Aorta (tissue), 5 donors: Measurements from ENCODE around the gene MAN1B1. TPM values are rescaled to one million over a fixed set of nuclear protein-coding genes. Genes with fewer than 3 reads are reported as not detected.

Experiments
- ATAC-seq: fragments of 200-7000 bp; cut with Tn5 transposase; one replicate; pipeline ENCODE4 v1.9.1; 2022; ENCODE audit warnings: moderate library complexity; ENCODE audit not compliant: low FRiP score
- DNase-seq, 2 donors: peaks; one replicate each; pipeline ENCODE4 v3.0.0-alpha.2; 2020
- H3K27ac ChIP-seq, 2 donors: one replicate each; pipeline ENCODE4 v1.5.1; 2013; ENCODE audit warnings: low read length in 2 of 2, mild to moderate bottlenecking in 2 of 2, moderate library complexity in 2 of 2, control low read depth in 1 of 2, inconsistent platforms in 1 of 2, low read depth in 1 of 2
- H3K27me3 ChIP-seq, 2 donors: one replicate each; pipeline ENCODE4 v1.6.1; 2013; ENCODE audit warnings: control low read depth in 1 of 2, low read length in 1 of 2, mild to moderate bottlenecking in 1 of 2, moderate library complexity in 1 of 2; ENCODE audit not compliant: insufficient read depth in 2 of 2, control insufficient read depth in 1 of 2
- H3K36me3 ChIP-seq, 2 donors: one replicate each; pipeline ENCODE4 v1.6.1; 2013; ENCODE audit warnings: control low read depth in 1 of 2, low read length in 1 of 2, mild to moderate bottlenecking in 1 of 2; ENCODE audit not compliant: insufficient read depth in 2 of 2, control insufficient read depth in 1 of 2
- H3K4me1 ChIP-seq, 2 donors: one replicate each; pipeline ENCODE4 v1.6.1; 2013; ENCODE audit warnings: low read length in 2 of 2, control low read depth in 1 of 2, mild to moderate bottlenecking in 1 of 2, moderate library complexity in 1 of 2; ENCODE audit not compliant: insufficient read depth in 2 of 2, control insufficient read depth in 1 of 2
- H3K4me3 ChIP-seq, 2 donors: one replicate each; pipeline ENCODE4 v1.5.1; 2013; ENCODE audit warnings: low read length in 2 of 2, control low read depth in 1 of 2, mild to moderate bottlenecking in 1 of 2
- H3K9me3 ChIP-seq: one replicate; pipeline ENCODE4 v1.6.1; 2013; ENCODE audit warnings: mild to moderate bottlenecking, low read length; ENCODE audit not compliant: control insufficient read depth
- WGBS, 2 donors: extraction: QIAGEN DNeasy Blood & Tissue Kit; methylation state at CpG; one replicate each; pipeline ENCODE4 v1.1.7; 2013; 5-methylcytosine and 5-hydroxymethylcytosine counted together
- intact Hi-C, 2 donors: fragments of 100-400 bp; cut with DNase I; formaldehyde crosslinking; loops; one replicate each; pipeline versions ENCODE4 v1.14.2 to v1.15.0; 2022
- polyA plus RNA-seq, 2 donors: library from polyadenylated mRNA; stranded (reverse); fragments of 200-250 nt; gene quantifications; one replicate each; pipeline ENCODE4 v1.2.3, GENCODE V29; 2013
- total RNA-seq, 2 donors: library from RNA; stranded (reverse); fragmentation: NEBNext Ultra II Directional; extraction: Animal tissue kit (Norgen Biotek cat#: 25700); gene quantifications; one replicate each; pipeline ENCODE4 v1.2.1, GENCODE V29; 2021
- donor health status: healthy with polysubstance abuse.
- donor health status: Bipolar disorder and iron deficiency.
- donor health status: DM: no; HTN: no; CAD: no.
- donor health status: DM: no; HTN: no; CAD: no.
- donor health status: DM: yes; HTN: yes; CAD: no.

Gene MAN1B1
- total and polyA plus RNA-seq, 4 donors = 21.2 to 104 (median 40.3) TPM

DNA sequence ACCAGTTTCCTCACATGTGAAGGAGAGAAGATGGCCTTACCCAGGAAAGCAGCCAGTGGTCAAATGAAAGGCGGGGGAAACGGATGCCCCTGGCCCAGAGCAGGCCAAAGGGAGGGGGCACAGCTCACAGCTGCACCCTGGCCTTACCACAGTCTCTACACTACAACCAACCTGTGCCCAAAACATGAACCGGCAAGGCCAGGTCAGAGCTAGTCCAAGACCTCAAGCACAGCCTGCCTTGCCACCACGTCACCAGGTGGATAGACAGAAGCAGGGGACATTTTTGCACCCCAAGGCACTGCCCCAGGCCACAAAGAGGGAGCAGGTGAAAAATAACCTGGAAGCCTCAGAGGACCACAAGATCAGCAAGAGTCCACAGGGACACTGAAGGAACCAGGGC, 56.7 kb downstream of the MAN1B1 start:
- ATAC-seq (no peak), DNase-seq (no peak)
- intact Hi-C loops = no loop called here
- H3K9me3 ChIP-seq = peaks cover 1% of the 10 kb centered on the region
- H3K27me3 ChIP-seq = no peaks in the 10 kb centered on the region
- H3K27ac ChIP-seq = no peak overlapping the region
- H3K36me3 ChIP-seq = no peaks in the 10 kb centered on the region
- WGBS, 2 donors = 50 to 64% methylated on average over 4 of the region's 4 CpGs
- no peak overlapping the region for H3K4me3 ChIP-seq
- no peaks in the 10 kb centered on the region for H3K4me1 ChIP-seq

DNA sequence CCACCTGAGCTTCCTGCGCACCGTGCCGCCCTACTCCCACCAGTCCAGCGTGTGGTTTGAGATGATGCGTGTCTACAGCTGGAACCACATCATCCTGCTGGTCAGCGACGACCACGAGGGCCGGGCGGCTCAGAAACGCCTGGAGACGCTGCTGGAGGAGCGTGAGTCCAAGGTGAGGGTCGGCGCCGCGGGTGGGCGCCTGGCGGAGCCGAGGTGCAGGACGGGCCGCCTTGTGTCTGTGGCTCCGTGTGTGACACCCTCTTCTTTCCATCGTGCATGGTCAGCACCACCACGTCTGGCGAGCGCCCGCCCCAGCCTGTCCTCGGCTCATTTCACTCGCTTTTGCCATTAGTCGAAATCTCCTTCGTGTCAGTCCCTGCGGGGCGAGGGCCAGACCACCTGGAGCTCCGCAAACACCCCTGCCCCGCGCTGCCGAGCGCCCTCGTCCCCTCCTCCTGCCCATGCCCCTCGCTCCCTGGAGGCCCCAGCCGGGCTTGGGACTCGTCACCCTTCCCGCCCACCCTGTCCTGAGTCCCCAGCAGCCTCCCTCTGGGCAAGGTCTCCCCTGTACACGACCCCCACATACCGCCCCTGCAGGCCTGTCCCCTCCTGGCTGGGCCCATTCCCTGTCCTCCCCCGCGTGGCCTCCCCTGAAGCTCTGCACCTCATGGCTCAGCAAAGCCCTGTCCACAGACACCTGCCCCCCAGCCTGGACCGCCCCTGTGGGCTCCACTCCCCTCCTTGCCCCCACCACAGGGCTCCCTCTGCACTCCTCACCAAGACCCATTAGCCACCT, 59.1 kb downstream of the MAN1B1 start:
- Histone ChIP-seq H3K27ac (no peak overlapping the region), H3K36me3 (no peaks in the 10 kb centered on the region), H3K9me3 (peaks cover 1% of the 10 kb centered on the region), H3K4me1 (no peaks in the 10 kb centered on the region), H3K27me3 (no peaks in the 10 kb centered on the region), H3K4me3 (no peak overlapping the region)
- ATAC-seq (no peak), DNase-seq (peak in 1 of 2 donors; percentile 39)
- WGBS, 2 donors = 51 to 54% methylated on average over 48 to 49 of the region's 49 CpGs
- intact Hi-C loops = no loop called here

DNA sequence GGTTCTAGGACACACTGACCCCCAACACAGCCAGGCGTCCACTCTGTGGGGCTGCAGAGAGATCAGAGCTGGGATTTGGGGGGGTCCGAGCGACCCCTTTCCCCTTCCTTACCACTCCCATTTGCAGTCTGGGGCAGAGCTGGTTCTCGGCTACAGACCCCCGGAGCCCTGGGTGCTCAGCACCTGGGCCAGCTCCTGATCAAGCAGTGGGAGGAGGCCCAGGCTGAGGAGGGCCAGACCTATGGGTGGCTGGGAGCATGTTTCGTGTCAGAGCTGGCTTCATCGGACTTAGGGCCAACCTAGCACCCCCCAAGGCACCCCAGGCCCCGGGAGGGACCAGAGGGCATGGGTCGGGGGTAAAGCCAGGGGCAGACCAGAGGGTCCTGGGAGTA, 59.7 kb downstream of the MAN1B1 start:
- intact Hi-C loops = no loop called here
- WGBS, 2 donors = 48 to 57% methylated on average over 8 to 9 of the region's 9 CpGs
- H3K4me1 ChIP-seq = no peaks in the 10 kb centered on the region
- no peaks in the 10 kb centered on the region for H3K36me3 ChIP-seq
- ATAC-seq (no peak), DNase-seq (no peak)
- H3K9me3 ChIP-seq = peaks cover 1% of the 10 kb centered on the region
- no peaks in the 10 kb centered on the region for H3K27me3 ChIP-seq
- no peak overlapping the region for H3K27ac ChIP-seq
- no peak overlapping the region for H3K4me3 ChIP-seq

DNA sequence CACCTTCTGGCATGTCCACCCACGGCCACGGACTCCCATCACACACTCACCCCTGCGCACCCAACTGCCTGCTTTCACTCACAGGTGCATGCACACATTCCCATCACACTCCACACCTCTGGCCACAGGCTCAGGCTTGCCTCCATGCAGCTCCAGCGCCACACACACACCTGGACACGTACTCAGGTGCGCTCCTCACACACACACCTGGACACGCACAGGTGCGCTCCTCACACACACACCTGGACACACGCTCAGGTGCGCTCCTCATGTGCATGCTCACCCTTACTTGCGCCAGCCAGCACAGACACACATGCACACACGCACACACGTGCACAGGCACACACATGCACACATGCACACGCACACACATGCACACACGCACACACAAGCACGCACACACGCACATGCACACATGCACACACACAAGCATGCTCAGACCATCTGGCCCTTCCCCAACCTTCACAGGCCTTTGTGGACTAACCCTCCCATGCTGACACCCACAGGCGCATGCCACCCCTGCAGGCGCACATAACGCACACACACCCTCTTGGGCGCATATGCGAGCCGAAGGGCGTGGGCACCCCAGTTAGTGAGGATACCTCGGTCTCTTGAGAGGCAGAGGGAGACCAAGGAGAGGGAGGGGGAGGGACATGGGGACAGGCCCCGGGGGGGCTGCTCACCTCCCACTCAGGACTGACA, 60.5 kb downstream of the MAN1B1 start:
- Histone ChIP-seq H3K27me3 (no peaks in the 10 kb centered on the region), H3K4me1 (no peaks in the 10 kb centered on the region), H3K27ac (no peak overlapping the region), H3K36me3 (no peaks in the 10 kb centered on the region), H3K4me3 (no peak overlapping the region), H3K9me3 (peaks cover 1% of the 10 kb centered on the region)
- 85 to 87% methylated on average over 25 to 26 of the region's 26 CpGs for WGBS, 2 donors
- ATAC-seq (no peak), DNase-seq (no peak)
- intact Hi-C loops = no loop called here

DNA sequence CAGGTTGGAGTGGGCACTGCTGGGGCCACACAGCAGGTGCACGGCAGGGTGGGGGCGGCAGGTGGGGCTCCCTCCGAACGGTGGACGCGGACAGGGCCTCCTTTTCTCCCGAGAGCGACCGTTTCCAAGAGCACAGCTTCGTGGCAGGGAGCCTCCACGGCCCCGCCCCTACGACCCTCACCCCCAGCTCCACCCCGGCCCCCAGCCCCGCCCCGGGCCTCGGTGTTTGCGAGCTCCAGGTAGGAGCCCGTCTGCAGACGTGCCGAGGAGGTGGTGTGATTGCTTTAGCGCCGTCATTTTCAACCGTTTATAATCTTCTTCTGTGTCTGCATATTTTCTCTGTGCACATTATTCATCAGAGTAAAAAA, 61.0 kb downstream of the MAN1B1 start:
- intact Hi-C loops = no loop called here
- 16 to 29% methylated on average over 13 to 24 of the region's 24 CpGs for WGBS, 2 donors

DNA sequence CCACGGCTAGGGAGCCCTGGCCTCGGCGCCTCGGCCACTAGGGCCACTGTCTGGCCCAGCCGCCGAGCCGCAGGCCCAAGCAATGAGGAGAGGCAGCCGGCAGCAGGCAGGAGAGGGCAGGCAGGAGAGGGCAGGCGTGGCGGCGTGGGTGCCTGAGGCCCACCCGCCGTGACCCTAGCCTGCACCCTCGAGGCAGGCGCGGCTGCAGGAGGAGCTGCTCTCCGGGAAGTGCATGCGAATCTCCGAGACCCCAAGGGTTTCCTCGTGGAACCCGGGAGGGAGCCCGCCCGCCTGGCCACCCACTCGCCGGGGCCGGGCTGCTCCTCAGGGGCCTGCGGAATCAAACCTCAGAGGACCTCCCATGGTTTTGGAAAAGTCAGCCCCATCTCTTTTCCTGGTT, 61.5 kb downstream of the MAN1B1 start:
- no peaks in the 10 kb centered on the region for H3K4me1 ChIP-seq
- DNase-seq = no peak
- no peak for ATAC-seq
- WGBS, 2 donors = 67 to 75% methylated on average over 27 of the region's 27 CpGs
- H3K36me3 ChIP-seq = no peaks in the 10 kb centered on the region
- H3K4me3 ChIP-seq = no peak overlapping the region
- H3K27ac ChIP-seq = no peak overlapping the region
- H3K9me3 ChIP-seq = peaks cover 1% of the 10 kb centered on the region
- intact Hi-C loops = no loop called here
- H3K27me3 ChIP-seq = no peaks in the 10 kb centered on the region

More for the DNA sequence above, 61.0 kb downstream of the MAN1B1 start:
- no peaks in the 10 kb centered on the region for H3K27me3 ChIP-seq
- no peaks in the 10 kb centered on the region for H3K4me1 ChIP-seq
- no peak overlapping the region for H3K4me3 ChIP-seq
- H3K27ac ChIP-seq = no peak overlapping the region
- no peak for ATAC-seq
- peaks cover 1% of the 10 kb centered on the region for H3K9me3 ChIP-seq
- DNase-seq = no peak
- no peaks in the 10 kb centered on the region for H3K36me3 ChIP-seq

DNA sequence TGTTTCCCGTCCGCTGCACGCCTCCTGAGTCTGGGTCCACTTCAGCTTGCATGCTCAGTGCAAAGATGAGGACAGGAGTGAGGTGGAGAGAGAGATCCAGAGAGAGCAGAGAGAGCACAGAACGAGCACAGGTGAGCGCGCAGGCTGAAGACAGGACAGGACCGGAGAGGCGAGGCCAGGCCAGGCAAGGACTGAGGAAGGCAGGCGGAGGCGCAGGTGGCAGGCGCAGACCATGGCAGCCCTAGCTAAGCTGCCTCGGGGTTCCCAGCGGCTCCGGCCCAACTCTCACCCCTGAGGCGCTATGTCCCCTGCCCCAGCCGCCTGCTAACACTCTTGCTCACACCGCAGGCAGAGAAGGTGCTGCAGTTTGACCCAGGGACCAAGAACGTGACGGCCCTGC, 61.9 kb downstream of the MAN1B1 start:
- 81 to 83% methylated on average over 19 of the region's 19 CpGs for WGBS, 2 donors
- DNase-seq = no peak
- Histone ChIP-seq H3K4me3 (no peak overlapping the region), H3K27me3 (no peaks in the 10 kb centered on the region), H3K36me3 (no peaks in the 10 kb centered on the region), H3K27ac (no peak overlapping the region), H3K4me1 (no peaks in the 10 kb centered on the region), H3K9me3 (peaks cover 1% of the 10 kb centered on the region)
- intact Hi-C loops = no loop called here
- ATAC-seq = no peak

DNA sequence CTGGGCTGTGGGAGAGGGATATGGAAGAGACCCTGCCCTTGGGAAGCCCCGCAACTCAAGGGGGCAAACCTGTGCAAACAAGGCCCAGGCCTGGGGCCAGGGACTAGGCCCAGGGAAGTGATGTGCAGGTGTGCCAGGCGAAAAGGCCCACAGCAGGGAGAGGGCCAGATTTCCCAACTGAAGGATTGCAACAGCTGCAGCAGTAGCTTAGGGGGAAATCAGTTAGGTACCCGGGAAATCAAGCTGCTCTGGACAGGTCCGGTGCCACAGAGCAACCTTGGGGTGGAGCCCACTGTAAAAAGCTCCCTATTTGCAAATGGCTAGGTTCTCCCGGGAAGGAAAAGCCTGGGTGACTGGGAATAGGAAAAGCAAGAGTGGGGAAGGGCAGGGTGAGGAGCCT, 62.6 kb downstream of the MAN1B1 start:
- WGBS, 2 donors = 82 to 84% methylated on average over 5 of the region's 5 CpGs
- no peak overlapping the region for H3K27ac ChIP-seq
- H3K4me1 ChIP-seq = no peaks in the 10 kb centered on the region
- no peak for DNase-seq
- ATAC-seq = no peak
- H3K4me3 ChIP-seq = no peak overlapping the region
- intact Hi-C loops = no loop called here
- H3K36me3 ChIP-seq = no peaks in the 10 kb centered on the region
- H3K9me3 ChIP-seq = peaks cover 1% of the 10 kb centered on the region
- no peaks in the 10 kb centered on the region for H3K27me3 ChIP-seq
